Stimulated activated CD8-positive, alpha-beta memory T cell treated with anti-CD3 and anti-CD28 coated beads, Interleukin-7, amount 100 ng/mL, for 4 hours (primary cell): ENCODE data around the gene NTSR1.
A peak's percentile ranks its signal among the peaks of the same experiment; 100 is the strongest.

Experiments used
- DNase-seq, 2 donors: peaks; one replicate each; pipeline ENCODE4 v3.0.0-alpha.2; 2020; ENCODE audit warnings: low read depth in 2 of 2

The NTSR1 gene

DNA sequence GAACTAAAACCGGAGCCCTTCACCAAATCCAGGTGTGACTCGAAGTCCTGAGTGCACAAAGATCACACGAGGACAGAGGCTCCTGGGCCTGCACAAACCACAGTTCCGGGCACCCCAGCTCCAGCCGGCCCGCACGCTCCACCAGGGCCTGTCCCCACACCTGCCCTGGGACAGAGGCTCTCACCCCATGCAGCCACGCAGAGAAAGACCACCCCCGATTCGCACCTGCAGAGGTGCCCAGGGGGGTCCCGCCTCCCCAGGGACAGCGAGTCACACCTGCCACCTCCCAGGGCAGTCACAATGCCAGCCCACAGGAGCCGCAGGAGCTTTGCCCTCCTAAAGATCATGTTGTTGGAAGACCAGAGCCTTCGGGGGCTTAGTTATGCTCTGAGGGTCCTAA, 62.3 kb downstream of the NTSR1 start:
- no peak for DNase-seq

DNA sequence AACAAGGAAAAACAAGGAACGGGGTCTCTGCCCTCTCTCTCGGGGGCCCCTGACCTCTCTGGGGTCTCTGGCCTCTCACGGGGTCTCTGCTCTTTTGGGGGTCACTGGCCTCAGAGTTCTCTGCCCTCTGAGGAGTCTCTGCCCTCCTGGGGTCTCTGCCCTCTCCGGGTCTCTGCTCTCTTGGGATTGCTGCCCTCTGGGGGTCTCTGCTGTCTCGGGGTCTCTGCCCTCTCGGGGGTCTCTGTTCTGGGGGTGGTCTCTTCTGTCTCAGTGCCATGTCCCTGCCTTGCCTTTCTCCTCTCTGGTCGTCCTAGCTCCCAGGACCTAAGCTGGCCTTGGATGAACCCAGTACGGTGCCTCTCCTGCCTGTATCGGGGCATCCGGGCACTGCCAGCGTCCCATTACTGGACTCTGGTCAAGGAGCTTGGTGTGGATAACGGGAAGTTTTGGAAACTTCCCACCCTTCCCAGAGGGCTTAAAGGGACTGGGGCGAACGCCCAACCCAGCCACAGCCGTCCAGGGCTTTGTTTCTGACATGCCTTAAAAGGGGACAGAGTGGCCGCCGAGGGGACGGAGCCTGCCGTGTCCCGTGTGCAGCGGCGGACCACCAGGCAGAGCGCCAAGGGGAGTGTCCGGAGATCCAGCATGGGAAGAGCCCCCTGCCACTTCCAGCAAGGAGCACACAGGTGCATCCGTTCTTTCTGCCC, 62.9 kb downstream of the NTSR1 start:
- DNase-seq = no peak

DNA sequence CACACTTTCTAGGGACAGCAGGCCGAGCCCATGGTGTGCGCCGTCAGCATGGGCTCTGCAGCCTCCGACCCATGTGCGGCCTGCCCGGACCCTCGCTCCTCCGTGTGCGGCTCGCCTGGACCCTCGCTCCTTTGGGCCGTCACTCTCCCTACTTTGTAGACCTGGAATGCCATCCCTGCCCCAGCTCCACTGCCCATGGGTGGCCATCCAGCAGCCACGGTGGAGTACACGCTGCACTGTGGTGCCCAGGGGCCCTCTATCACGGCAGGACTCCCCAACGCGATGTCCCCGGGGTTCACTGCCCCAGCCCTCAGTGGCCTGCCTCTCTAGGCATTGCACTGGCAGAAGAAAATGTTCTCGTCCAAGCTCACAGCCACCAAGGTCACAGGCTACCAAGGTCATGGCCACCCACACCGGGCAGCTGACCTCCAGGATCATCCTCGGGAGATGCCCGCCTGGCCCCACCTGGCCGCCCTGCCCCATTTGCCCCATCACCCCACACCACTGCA, 63.5 kb downstream of the NTSR1 start:
- DNase-seq = no peak

GRCh38 chr20:62772619-62772989, 64.0 kb downstream of the NTSR1 start:
- DNase-seq = no peak

DNA sequence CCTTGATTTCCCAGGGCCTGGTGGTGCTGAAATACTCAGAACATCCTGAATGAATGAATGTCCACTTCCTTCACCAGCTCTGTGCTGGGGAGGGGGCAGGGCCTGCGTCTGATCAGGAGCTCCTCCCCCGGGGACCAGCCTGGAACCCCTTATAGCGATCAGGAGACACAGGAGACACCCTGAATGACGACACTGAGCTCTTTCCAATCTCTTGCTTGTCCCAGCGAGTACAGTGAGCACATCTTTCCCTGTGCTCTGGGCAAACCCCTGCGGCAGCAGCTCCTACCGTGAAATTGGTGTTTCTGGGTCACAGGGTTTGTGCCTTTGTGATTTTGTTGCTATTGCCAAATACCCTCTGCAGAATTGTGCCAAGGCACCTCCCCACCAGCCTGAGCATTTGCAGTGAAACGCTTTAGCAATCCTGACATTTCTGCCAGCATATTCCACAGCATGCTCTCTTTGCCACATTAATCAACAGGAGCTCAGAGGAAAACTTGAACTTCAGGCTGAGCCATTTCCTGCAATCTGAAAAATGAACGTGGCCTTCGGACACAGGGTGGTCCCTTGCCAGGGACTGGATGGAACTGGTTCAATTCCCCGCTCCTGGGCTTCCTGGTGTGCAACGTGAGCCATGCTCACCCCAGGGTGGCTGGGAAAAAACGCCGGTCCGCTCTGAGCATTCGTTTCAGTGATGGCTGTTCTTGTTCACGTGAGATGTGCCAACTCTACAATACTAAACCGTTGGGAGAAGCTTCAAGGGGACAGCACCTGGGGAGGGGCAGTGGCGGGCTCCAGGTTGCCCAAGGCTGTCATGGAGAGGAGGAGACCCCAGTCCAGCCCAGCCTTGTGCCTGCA, 64.6 kb downstream of the NTSR1 start:
- no peak for DNase-seq

DNA sequence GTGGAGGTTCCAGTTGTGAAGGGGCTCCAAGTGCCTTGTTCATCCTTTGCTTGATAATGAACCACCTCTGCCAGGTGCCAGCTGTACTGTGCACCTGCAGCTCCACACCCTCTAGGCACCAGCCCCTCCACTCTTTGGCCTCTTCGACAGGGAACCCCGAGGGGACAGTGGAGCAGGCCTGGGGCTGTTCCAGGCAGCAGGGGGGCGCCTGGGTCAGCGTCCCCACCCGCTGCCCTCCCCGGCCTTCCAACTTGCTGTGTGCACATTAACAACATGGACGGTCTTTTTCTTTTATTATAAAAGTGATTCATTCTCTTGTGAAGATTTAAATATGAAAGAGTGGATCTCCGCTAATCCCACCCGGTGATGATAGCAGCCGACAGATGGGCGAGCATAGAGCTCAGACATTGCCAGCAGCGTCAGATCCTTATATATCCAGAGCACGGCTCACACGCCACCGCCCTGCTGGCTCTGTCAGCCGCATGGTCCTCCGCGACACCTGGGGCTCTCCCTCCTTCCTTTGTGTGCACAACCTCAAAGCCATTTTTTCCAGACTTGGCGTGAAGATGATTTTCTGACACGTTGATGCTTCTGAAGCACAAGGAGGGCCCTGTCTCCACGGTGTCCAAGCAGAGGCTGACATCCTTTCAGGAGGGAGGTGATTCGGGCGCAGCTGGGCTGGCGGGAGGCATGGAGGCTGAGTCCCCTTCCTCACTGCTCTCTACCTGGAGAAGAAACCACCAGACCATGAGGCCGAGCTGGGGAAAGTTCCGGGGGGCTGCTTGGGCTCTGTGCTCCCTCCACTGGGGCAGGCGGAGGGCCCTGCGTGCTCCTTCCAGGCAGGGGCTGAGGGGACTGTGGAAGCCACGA, 65.4 kb downstream of the NTSR1 start:
- DNase-seq = no peak

- no peak for DNase-seq
Observed at GRCh38 chr20:62774762-62775161, 66.1 kb downstream of the NTSR1 start.

- DNase-seq = no peak
Observed at GRCh38 chr20:62775206-62775605, 66.6 kb downstream of the NTSR1 start.

GRCh38 chr20:62776035-62776691, 67.5 kb downstream of the NTSR1 start:
- DNase-seq = no peak

DNA sequence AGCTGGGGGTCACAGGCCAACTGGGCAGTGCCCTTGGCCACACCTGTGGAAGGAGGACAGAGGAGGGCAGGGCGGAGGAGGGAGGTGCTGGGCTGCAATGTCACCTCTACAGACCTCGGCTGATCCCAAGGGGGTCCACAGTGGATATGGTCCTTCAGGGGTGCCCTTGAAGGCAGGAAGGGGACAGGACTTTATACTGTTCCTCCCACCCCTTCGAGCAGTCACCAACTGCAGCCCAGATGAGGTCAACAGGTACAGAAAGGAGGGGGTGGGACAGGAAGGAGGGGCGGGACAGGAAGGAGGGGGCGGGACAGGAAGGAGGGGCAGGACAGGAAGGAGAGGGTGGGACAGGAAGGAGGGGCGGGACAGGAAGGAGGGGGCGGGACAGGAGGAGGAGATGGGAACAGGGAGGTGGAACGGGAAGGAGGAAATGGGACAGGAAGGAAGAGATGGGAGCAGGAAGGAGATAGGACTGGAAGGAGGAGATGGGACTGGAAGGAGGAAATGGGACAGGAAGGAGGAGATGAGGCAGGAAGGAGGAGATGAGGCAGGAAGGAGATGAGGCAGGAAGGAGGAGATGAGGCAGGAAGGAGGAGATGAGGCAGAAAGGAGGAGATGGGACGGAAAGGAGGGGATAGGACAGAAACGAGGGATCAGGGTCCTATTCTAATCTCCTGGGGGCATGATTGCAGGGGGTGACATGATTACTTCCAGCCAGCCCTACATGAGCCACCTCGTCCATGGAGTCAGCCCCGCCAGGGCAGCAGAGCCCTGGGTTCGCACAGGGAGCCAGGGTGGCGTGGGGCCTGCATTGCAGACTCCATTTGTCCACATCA, 68.3 kb downstream of the NTSR1 start:
- peak; percentile 31 to 48 for DNase-seq

DNA sequence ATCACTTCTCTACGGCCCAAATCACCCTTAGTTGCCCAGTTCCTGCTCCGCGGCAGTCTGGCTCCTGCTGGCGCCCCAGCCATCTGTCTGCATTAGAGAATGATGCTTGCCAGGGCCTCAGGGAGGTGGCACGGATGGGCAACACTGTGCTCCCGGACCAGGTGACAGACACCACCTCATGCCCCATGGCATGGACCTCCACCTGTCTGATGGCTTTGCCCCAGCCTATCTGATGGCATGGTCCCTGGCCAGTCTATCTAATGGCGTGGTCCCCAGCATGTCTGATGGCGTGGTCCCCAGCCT, 68.8 kb downstream of the NTSR1 start:
- no peak for DNase-seq

DNA sequence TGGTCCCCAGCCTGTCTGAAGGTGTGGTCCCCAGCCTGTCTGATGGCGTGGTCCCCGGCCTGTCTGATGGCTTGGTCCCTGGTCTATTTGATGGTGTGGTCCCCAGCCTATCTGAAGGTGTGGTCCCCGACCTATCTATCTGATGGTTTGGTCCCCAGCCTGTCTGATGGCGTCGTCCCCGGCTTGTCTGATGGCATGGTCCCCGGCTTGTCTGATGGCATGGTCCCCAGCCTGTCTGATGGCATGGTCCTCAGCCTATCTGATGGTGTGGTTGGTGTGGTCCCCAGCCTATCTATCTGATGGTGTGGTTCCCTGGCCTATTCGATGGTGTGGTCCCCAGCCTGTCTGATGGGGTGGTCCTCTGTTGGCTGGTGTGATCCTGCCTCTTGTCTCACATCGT, 69.4 kb downstream of the NTSR1 start:
- DNase-seq = no peak

- no peak for DNase-seq
Observed at GRCh38 chr20:62778601-62779416, 70.2 kb downstream of the NTSR1 start.

DNA sequence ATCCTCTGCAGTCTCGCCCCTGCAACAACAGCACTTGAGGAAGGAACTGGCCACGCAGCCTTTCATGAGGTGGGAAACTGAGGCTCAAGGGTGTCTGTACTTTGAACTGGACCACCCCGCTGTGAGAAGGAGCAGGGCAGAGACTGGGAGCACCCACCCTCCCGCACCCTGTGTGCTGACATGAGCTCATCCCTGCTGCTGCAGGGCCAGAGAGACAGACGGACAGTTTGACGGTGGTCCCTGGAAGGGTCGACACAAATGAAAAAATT, 70.7 kb downstream of the NTSR1 start:
- no peak for DNase-seq

GRCh38 chr20:62780204-62780603, 71.6 kb downstream of the NTSR1 start:
- no peak for DNase-seq

DNA sequence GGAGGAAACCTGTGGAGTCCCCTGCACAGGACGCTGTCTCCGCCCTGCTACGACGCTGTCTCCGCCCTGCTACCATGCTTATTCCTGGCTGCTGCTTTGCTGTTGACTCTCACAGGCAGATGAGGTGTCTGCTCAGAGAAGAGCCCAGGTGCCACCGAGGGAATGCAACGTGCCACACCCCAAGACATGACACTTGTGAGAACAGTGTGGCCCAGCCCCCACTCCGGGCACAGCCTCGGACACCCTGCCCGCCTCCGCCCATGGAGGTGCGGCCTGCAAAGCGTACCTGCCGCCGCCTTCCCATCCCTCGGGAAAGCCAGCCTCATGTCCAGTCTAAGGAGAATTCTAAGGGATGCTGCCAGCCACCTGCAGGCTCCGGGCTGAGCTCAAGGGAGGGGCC, 72.1 kb downstream of the NTSR1 start:
- no peak for DNase-seq

- no peak for DNase-seq
Observed at GRCh38 chr20:62782149-62782892, 73.7 kb downstream of the NTSR1 start.

GRCh38 chr20:62782893-62783278, 74.2 kb downstream of the NTSR1 start:
- no peak for DNase-seq

- DNase-seq = no peak
Observed at GRCh38 chr20:62784497-62784896, 75.9 kb downstream of the NTSR1 start.

DNA sequence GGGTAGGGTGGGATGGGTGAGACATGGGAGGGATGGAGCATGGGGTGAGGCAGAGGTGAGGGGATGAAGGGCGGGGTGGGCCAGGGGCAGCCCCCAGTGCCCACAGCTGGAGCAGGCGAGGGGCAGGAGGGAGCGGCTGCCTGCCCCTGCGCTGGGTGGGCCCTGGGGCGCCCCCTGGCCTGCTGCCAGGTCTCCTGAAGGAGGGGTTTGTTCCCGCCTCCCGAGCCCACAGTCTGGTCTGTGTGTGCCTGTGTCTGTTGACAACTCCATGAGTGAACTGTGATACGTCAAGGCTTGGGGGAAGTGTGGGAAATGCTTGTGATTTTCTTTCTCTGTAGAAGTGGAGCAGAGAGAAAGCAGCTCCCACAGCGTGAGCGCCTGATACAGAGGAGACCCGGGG, 76.8 kb downstream of the NTSR1 start:
- DNase-seq = no peak
